Measurements from ENCODE around the gene ZNF582.
A peak's percentile ranks its signal among the peaks of the same experiment; 100 is the strongest.

ZNF582 gene

DNA sequence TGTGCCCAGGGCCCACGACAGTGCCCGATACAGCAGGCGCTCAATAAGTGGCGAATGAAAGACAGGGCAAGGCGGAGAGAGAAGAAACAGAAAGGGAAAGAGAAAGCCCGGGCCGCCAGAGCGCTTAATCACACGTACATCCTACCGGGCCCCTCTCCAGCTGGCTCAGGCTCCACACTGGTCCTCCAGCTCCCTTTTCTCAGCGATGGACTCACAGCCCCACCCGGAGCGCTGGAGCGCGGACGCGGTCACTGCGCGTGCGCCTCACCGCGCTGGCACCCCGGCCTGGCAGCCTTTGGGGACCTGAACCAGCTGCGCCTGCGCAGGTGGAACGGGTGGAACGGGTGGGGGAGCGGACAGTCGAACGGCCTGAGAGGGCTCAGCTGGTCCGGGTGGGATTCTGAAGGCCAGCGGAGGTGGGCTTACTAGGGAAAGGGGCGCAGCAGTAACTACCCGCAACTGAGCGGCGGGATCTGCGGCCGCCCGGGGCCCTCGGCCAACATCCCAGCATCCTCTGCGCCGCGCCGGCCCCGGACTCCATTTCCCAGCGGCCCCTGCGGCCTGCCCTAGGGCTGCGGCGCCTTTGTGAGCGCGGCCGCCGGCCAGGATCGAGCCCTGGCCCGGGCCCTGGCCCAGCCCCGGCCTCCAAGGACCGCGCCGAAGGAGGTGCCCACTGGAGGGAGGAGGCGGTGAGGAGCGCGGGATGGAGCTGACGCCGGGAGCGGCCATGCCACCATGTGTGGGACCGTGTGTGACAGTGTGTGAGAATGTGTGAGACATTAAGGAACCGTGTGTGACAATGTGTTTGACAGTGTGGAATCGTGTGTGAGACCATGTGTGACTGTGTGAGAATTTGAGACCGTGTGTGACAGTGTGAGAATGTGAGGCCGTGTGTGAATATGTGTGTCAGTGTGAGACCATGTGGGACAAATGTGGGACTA, 10.7 kb upstream of the ZNF582 start, which contains the start of gene ZNF583:
Gene ZNF583 (plus strand): TSS at position 569 of the 941 bp plus-strand sequence. CDS start 2,783 bp downstream, outside the sequence.
- no peak for TF ChIP-seq CTCF (IDR thresholded peaks at IDR 0.05; ENCODE audit: low read depth, low read length)
- peak within 1 kb of the TSS; percentile 88 for H3K4me3 ChIP-seq (ENCODE audit: low read depth, low read length)

GRCh38 chr19:56403261-56403660, 9.9 kb upstream of the ZNF582 start:
- H3K4me3 ChIP-seq (ENCODE audit: low read depth, low read length), result peak overlapping the region; percentile 88
- no peak for TF ChIP-seq CTCF (IDR thresholded peaks at IDR 0.05; ENCODE audit: low read depth, low read length)

DNA sequence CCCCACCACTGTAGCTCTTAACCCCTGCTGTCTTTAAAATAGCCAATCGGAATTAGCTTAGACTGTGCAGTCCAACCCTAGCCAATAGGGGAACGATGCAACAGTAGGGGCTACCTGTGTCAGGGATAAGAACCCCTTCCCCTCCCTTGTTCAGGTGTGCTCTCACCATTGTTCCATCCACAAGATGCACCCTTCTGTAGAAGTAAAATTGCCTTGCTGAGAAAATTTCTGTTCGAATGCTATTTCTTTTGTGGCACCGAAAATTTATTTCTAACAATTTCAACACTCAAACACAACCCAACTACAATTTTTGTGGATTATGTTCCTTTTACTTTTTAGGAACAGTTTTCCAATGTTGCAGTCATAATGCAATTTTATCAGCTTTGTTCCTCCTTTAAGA, 7.2 kb upstream of the ZNF582 start:
- TF ChIP-seq CTCF (IDR thresholded peaks at IDR 0.05; ENCODE audit: low read depth, low read length), result no peak
- no peak overlapping the region for H3K4me3 ChIP-seq (ENCODE audit: low read depth, low read length)

- TF ChIP-seq CTCF (IDR thresholded peaks at IDR 0.05; ENCODE audit: low read depth, low read length), result no peak
- H3K4me3 ChIP-seq (ENCODE audit: low read depth, low read length), result no peak overlapping the region
Measured at GRCh38 chr19:56398809-56399208, 5.5 kb upstream of the ZNF582 start.

DNA sequence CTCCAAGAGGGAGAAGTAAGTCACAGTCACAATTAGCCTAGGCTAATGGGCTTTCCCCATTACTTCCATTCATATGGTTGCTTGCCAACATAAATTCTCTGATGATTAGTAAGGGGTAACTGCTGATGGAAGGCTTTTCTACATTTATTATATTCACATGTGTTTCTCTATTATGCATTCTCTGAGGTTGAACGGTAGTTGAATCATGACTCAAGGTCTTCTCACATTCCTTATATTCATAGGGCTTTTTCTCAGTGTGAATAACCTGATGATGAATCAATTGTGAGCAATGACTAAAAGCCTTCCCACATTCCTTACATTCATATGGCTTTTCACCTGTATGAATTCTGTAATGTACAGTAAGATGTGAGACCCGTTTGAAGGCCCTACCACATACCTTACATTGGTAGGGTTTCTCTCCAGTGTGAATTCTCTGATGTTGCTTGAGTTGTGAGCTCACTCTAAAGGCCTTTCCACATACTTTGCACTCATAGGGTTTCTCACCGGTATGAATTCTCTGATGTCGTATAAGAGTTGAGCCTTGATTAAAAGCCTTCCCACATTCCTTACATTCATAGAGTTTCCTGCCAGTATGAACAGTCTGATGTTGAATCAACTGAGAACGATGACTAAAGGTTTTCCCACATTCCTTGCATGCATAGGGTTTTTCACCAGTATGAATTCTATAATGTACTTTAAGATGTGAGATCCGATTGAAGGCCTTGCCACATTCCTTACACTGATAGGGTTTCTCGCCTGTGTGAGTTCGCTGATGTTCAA, 9.3 kb downstream of the ZNF582 start:
- no peak for TF ChIP-seq CTCF (IDR thresholded peaks at IDR 0.05; ENCODE audit: low read depth, low read length)
- H3K4me3 ChIP-seq (ENCODE audit: low read depth, low read length), result no peak overlapping the region

GRCh38 chr19:56377105-56377924, 16.0 kb downstream of the ZNF582 start:
- no peak overlapping the region for H3K4me3 ChIP-seq (ENCODE audit: low read depth, low read length)
- TF ChIP-seq CTCF (IDR thresholded peaks at IDR 0.05; ENCODE audit: low read depth, low read length), result no peak
